Mucosa of stomach (tissue), 1 donor: ENCODE results near the gene ATP9B.

Experiments
- H3K27me3 ChIP-seq: one replicate; pipeline ENCODE4 v1.7.0; 2013; ENCODE audit warnings: mild to moderate bottlenecking, low read length; ENCODE audit not compliant: control insufficient read depth, insufficient read depth
- H3K36me3 ChIP-seq: one replicate; pipeline ENCODE4 v1.7.0; 2013; ENCODE audit warnings: low read length; ENCODE audit not compliant: control insufficient read depth, insufficient read depth
- H3K4me1 ChIP-seq: one replicate; pipeline ENCODE4 v1.7.0; 2013; ENCODE audit warnings: mild to moderate bottlenecking, low read length; ENCODE audit not compliant: control insufficient read depth, insufficient read depth
- H3K4me3 ChIP-seq: one replicate; pipeline ENCODE4 v1.7.0; 2013; ENCODE audit warnings: low read length
- H3K9ac ChIP-seq: one replicate; pipeline ENCODE4 v1.7.0; 2013; ENCODE audit warnings: mild to moderate bottlenecking, low read length, moderate library complexity
- H3K9me3 ChIP-seq: one replicate; pipeline ENCODE4 v1.7.0; 2013; ENCODE audit warnings: mild to moderate bottlenecking, low read length, moderate library complexity; ENCODE audit not compliant: control insufficient read depth
- donor health status: Pancreatic carcinoma.

Gene ATP9B

GRCh38 chr18:79210002-79210910 lies 141.1 kb downstream of the ATP9B start:
- H3K27me3 ChIP-seq = no peaks in the 10 kb centered on the region
- no peaks in the 10 kb centered on the region for H3K4me1 ChIP-seq
- H3K36me3 ChIP-seq = no peaks in the 10 kb centered on the region
- no peaks in the 10 kb centered on the region for H3K9me3 ChIP-seq
- H3K4me3 ChIP-seq = no peak overlapping the region
- no peak overlapping the region for H3K9ac ChIP-seq

- H3K27me3 ChIP-seq = no peaks in the 10 kb centered on the region
- no peaks in the 10 kb centered on the region for H3K36me3 ChIP-seq
- H3K4me3 ChIP-seq = no peak overlapping the region
- no peak overlapping the region for H3K9ac ChIP-seq
- no peaks in the 10 kb centered on the region for H3K4me1 ChIP-seq
- no peaks in the 10 kb centered on the region for H3K9me3 ChIP-seq
Observed at GRCh38 chr18:79211844-79212243, 142.7 kb downstream of the ATP9B start.

- no peaks in the 10 kb centered on the region for H3K4me1 ChIP-seq
- H3K4me3 ChIP-seq = no peak overlapping the region
- H3K36me3 ChIP-seq = no peaks in the 10 kb centered on the region
- H3K27me3 ChIP-seq = no peaks in the 10 kb centered on the region
- no peak overlapping the region for H3K9ac ChIP-seq
- H3K9me3 ChIP-seq = no peaks in the 10 kb centered on the region
Observed at GRCh38 chr18:79214056-79214455, 144.9 kb downstream of the ATP9B start.

- H3K27me3 ChIP-seq = no peaks in the 10 kb centered on the region
- H3K4me3 ChIP-seq = no peak overlapping the region
- H3K36me3 ChIP-seq = no peaks in the 10 kb centered on the region
- no peaks in the 10 kb centered on the region for H3K9me3 ChIP-seq
- no peaks in the 10 kb centered on the region for H3K4me1 ChIP-seq
- H3K9ac ChIP-seq = no peak overlapping the region
Observed at GRCh38 chr18:79216176-79216575, 147.0 kb downstream of the ATP9B start.

- Histone ChIP-seq H3K36me3 (no peaks in the 10 kb centered on the region), H3K4me1 (no peaks in the 10 kb centered on the region), H3K4me3 (no peak overlapping the region), H3K9me3 (no peaks in the 10 kb centered on the region), H3K9ac (peak overlapping the region; percentile 8), H3K27me3 (no peaks in the 10 kb centered on the region)
Observed at GRCh38 chr18:79217979-79218604, 148.9 kb downstream of the ATP9B start.

GRCh38 chr18:79218605-79219190 lies 149.5 kb downstream of the ATP9B start:
- peak overlapping the region; percentile 8 for H3K9ac ChIP-seq
- H3K36me3 ChIP-seq = no peaks in the 10 kb centered on the region
- H3K27me3 ChIP-seq = no peaks in the 10 kb centered on the region
- no peaks in the 10 kb centered on the region for H3K9me3 ChIP-seq
- H3K4me1 ChIP-seq = no peaks in the 10 kb centered on the region
- H3K4me3 ChIP-seq = no peak overlapping the region

- Histone ChIP-seq H3K27me3 (no peaks in the 10 kb centered on the region), H3K4me1 (no peaks in the 10 kb centered on the region), H3K4me3 (no peak overlapping the region), H3K9ac (no peak overlapping the region), H3K9me3 (no peaks in the 10 kb centered on the region), H3K36me3 (no peaks in the 10 kb centered on the region)
Observed at GRCh38 chr18:79221136-79221535, 151.9 kb downstream of the ATP9B start.

- Histone ChIP-seq H3K4me1 (no peaks in the 10 kb centered on the region), H3K27me3 (no peaks in the 10 kb centered on the region), H3K36me3 (no peaks in the 10 kb centered on the region), H3K9ac (no peak overlapping the region), H3K9me3 (no peaks in the 10 kb centered on the region), H3K4me3 (no peak overlapping the region)
Observed at GRCh38 chr18:79222790-79223189, 153.6 kb downstream of the ATP9B start.

- Histone ChIP-seq H3K4me3 (no peak overlapping the region), H3K9ac (no peak overlapping the region), H3K27me3 (no peaks in the 10 kb centered on the region), H3K9me3 (no peaks in the 10 kb centered on the region), H3K4me1 (no peaks in the 10 kb centered on the region), H3K36me3 (no peaks in the 10 kb centered on the region)
Observed at GRCh38 chr18:79223431-79223830, 154.2 kb downstream of the ATP9B start.

GRCh38 chr18:79224381-79224780 lies 155.2 kb downstream of the ATP9B start:
- no peaks in the 10 kb centered on the region for H3K27me3 ChIP-seq
- H3K9me3 ChIP-seq = no peaks in the 10 kb centered on the region
- H3K36me3 ChIP-seq = no peaks in the 10 kb centered on the region
- H3K4me1 ChIP-seq = no peaks in the 10 kb centered on the region
- no peak overlapping the region for H3K9ac ChIP-seq
- no peak overlapping the region for H3K4me3 ChIP-seq

- no peaks in the 10 kb centered on the region for H3K36me3 ChIP-seq
- no peak overlapping the region for H3K9ac ChIP-seq
- H3K4me3 ChIP-seq = no peak overlapping the region
- no peaks in the 10 kb centered on the region for H3K9me3 ChIP-seq
- H3K4me1 ChIP-seq = no peaks in the 10 kb centered on the region
- no peaks in the 10 kb centered on the region for H3K27me3 ChIP-seq
Observed at GRCh38 chr18:79227621-79228020, 158.4 kb downstream of the ATP9B start.

- Histone ChIP-seq H3K4me3 (no peak overlapping the region), H3K36me3 (no peaks in the 10 kb centered on the region), H3K9me3 (no peaks in the 10 kb centered on the region), H3K9ac (no peak overlapping the region), H3K27me3 (no peaks in the 10 kb centered on the region), H3K4me1 (no peaks in the 10 kb centered on the region)
Observed at GRCh38 chr18:79229431-79229830, 160.2 kb downstream of the ATP9B start.
